H1 (cell line): ENCODE results near the gene NFYA. TPM values are rescaled to one million over a fixed set of nuclear protein-coding genes. Genes with fewer than 3 reads are reported as not detected.

Experiments
- CTCF ChIA-PET: fragments of 300-600 bp; sonication (Branson Sonifier 250); formaldehyde crosslinking; loops from one replicate; lab custom pipeline; 2021; ENCODE audit not compliant: partially characterized antibody; lab: Charles Lee
- POLR2A ChIA-PET: fragments of 300-600 bp; sonication (Branson Sonifier 250); formaldehyde crosslinking; loops from one replicate; lab custom pipeline; 2021; ENCODE audit warnings: inconsistent platforms; ENCODE audit not compliant: partially characterized antibody; lab: Charles Lee
- DNase-seq, 2 experiments: peaks; one replicate each; pipeline versions ENCODE4 v3.0.0 to v3.0.0-alpha.2; 2010 to 2022; ENCODE audit warnings: low spot score in 2 of 2, low read depth in 1 of 2, mixed read lengths in 1 of 2
- FAIRE-seq: peaks from 2 replicates; lab custom pipeline; 2011; peaks lifted over from hg19 to GRCh38; lab: Jason Lieb, UNC
- H2AFZ ChIP-seq: 2 replicates; pipeline ENCODE4 v1.8.1; 2012; ENCODE audit warnings: low read length, inconsistent platforms
- H2AK5ac ChIP-seq: 2 replicates; pipeline ENCODE4 v1.6.1; 2013; ENCODE audit warnings: low read depth, low read length
- H2BK120ac ChIP-seq: replicated peaks from 2 replicates; pipeline ENCODE3; 2013; ENCODE audit warnings: low read depth, low read length, inconsistent platforms
- H2BK12ac ChIP-seq: 2 replicates; pipeline ENCODE4 v1.6.1; 2013; ENCODE audit warnings: low read depth, low read length
- H2BK15ac ChIP-seq: 2 replicates; pipeline ENCODE4 v1.6.1; 2013; ENCODE audit warnings: low read length
- H2BK20ac ChIP-seq: 2 replicates; pipeline ENCODE4 v1.6.1; 2013; ENCODE audit warnings: low read length
- H2BK5ac ChIP-seq: 2 replicates; pipeline ENCODE4 v1.6.1; 2013; ENCODE audit warnings: low read depth, low read length
- H3K14ac ChIP-seq: 2 replicates; pipeline ENCODE4 v1.6.1; 2013; ENCODE audit warnings: inconsistent platforms; ENCODE audit not compliant: insufficient read length
- H3K18ac ChIP-seq: 2 replicates; pipeline ENCODE4 v1.6.1; 2013; ENCODE audit warnings: low read length; ENCODE audit errors: extremely low read depth
- H3K23ac ChIP-seq: 2 replicates; pipeline ENCODE4 v1.6.1; 2013; ENCODE audit warnings: inconsistent platforms; ENCODE audit not compliant: insufficient read length
- H3K23me2 ChIP-seq: 2 replicates; pipeline ENCODE4 v1.6.1; 2013; ENCODE audit warnings: low read depth, low read length
- H3K27ac ChIP-seq: 2 replicates; pipeline ENCODE4 v1.6.1; 2011; ENCODE audit warnings: low read depth, low read length, inconsistent platforms
- H3K27me3 ChIP-seq, 4 experiments: replicated peaks in 1 of 4; 1 replicate in 1 of 4; 2 replicates in 3 of 4; pipeline versions ENCODE4 v1.6.1 to v1.8.1; 2011 to 2013; ENCODE audit warnings: low read length in 3 of 4, mild to moderate bottlenecking in 3 of 4, inconsistent platforms in 2 of 4, mixed read lengths in 2 of 4, moderate library complexity in 1 of 4; ENCODE audit not compliant: control insufficient read depth in 3 of 4, insufficient read depth in 3 of 4; ENCODE audit errors: extremely low read depth in 1 of 4
- H3K36me3 ChIP-seq, 4 experiments: 2 replicates each; pipeline versions ENCODE4 v1.6.1 to v1.8.1; 2011 to 2013; ENCODE audit warnings: mild to moderate bottlenecking in 4 of 4, low read length in 3 of 4, moderate library complexity in 2 of 4, control low read depth in 1 of 4, inconsistent platforms in 1 of 4; ENCODE audit not compliant: insufficient read depth in 4 of 4, control insufficient read depth in 2 of 4
- H3K4ac ChIP-seq: replicated peaks from 2 replicates; pipeline ENCODE3; 2013; ENCODE audit warnings: low read length, low read depth, mixed read lengths, inconsistent platforms; ENCODE audit not compliant: insufficient read length
- H3K4me1 ChIP-seq, 4 experiments: replicated peaks in 1 of 4; 1 replicate in 1 of 4; 2 replicates in 3 of 4; pipeline versions ENCODE4 v1.6.1 to v1.8.1; 2011 to 2013; ENCODE audit warnings: low read length in 3 of 4, inconsistent platforms in 2 of 4, mixed read lengths in 1 of 4; ENCODE audit not compliant: insufficient read depth in 4 of 4, control insufficient read depth in 3 of 4
- H3K4me2 ChIP-seq, 2 experiments: 2 replicates each; pipeline versions ENCODE4 v1.6.1 to v1.8.1; 2011 to 2013; ENCODE audit warnings: low read depth in 2 of 2, low read length in 2 of 2, control low read depth in 1 of 2, inconsistent platforms in 1 of 2, mild to moderate bottlenecking in 1 of 2; ENCODE audit not compliant: insufficient read depth in 1 of 2
- H3K4me3 ChIP-seq, 4 experiments: fragments of 200-600, 300-600 bp in 1 of 4; sonication (generic), shearing (Covaris generic), sonication (Bioruptor Twin) in 1 of 4; 2 replicates each; pipeline versions ENCODE4 v1.5.1 to v1.8.1; 2011 to 2016; ENCODE audit warnings: low read length in 4 of 4, low read depth in 3 of 4, control low read depth in 2 of 4, inconsistent platforms in 2 of 4, mild to moderate bottlenecking in 2 of 4, mixed read lengths in 1 of 4, moderate library complexity in 1 of 4; ENCODE audit not compliant: insufficient read depth in 2 of 4; ENCODE audit errors: extremely low read depth in 1 of 4
- H3K56ac ChIP-seq: replicated peaks from 2 replicates; pipeline ENCODE3; 2013; ENCODE audit warnings: low read depth, mild to moderate bottlenecking, mixed read lengths, low read length, inconsistent platforms; ENCODE audit not compliant: insufficient read length
- H3K79me1 ChIP-seq: 2 replicates; pipeline ENCODE4 v1.6.1; 2013; ENCODE audit warnings: low read depth, low read length, control low read depth
- H3K79me2 ChIP-seq, 2 experiments: 2 replicates each; pipeline versions ENCODE4 v1.6.1 to v1.8.1; 2012 to 2013; ENCODE audit warnings: low read length in 2 of 2, mild to moderate bottlenecking in 2 of 2, inconsistent platforms in 1 of 2; ENCODE audit not compliant: insufficient read depth in 2 of 2, control insufficient read depth in 1 of 2
- H3K9ac ChIP-seq, 4 experiments: replicated peaks in 1 of 4; 1 replicate in 1 of 4; 2 replicates in 3 of 4; pipeline versions ENCODE4 v1.6.1 to v1.8.1; 2011 to 2013; ENCODE audit warnings: low read depth in 3 of 4, low read length in 3 of 4, control low read depth in 2 of 4, mild to moderate bottlenecking in 2 of 4, moderate library complexity in 2 of 4, inconsistent platforms in 1 of 4; ENCODE audit errors: extremely low read depth in 1 of 4
- H3K9me3 ChIP-seq, 2 experiments: 2 replicates each; pipeline versions ENCODE4 v1.6.1 to v1.8.1; 2012 to 2013; ENCODE audit warnings: mild to moderate bottlenecking in 2 of 2, moderate library complexity in 2 of 2, control low read depth in 1 of 2, inconsistent platforms in 1 of 2, low read depth in 1 of 2, low read length in 1 of 2, mixed read lengths in 1 of 2; ENCODE audit not compliant: insufficient read depth in 2 of 2
- H4K20me1 ChIP-seq, 2 experiments: replicated peaks in 1 of 2; 2 replicates each; pipeline versions ENCODE3 to v1.8.1; 2011 to 2013; ENCODE audit warnings: inconsistent platforms in 2 of 2, low read length in 2 of 2, mild to moderate bottlenecking in 1 of 2; ENCODE audit not compliant: insufficient read depth in 2 of 2, control insufficient read depth in 1 of 2
- H4K5ac ChIP-seq: 2 replicates; pipeline ENCODE4 v1.6.1; 2013; ENCODE audit warnings: low read length, low read depth, mixed read lengths, inconsistent platforms; ENCODE audit not compliant: insufficient read length
- H4K8ac ChIP-seq: 2 replicates; pipeline ENCODE4 v1.8.0; 2013; ENCODE audit warnings: mild to moderate bottlenecking, moderate library complexity, low read length, inconsistent platforms; ENCODE audit not compliant: insufficient read depth; ENCODE audit errors: extremely low read depth
- H4K91ac ChIP-seq: replicated peaks from 2 replicates; pipeline ENCODE3; 2013; ENCODE audit warnings: low read length, mixed read lengths, inconsistent platforms; ENCODE audit not compliant: insufficient read length
- ATF3 ChIP-seq: IDR thresholded peaks from 2 replicates; pipeline ENCODE4 v1.6.1; 2011; ENCODE audit warnings: low read depth, mild to moderate bottlenecking, low read length; ENCODE audit not compliant: insufficient read depth
- CTBP2 ChIP-seq: IDR thresholded peaks from 2 replicates; pipeline ENCODE4 v1.7.0; 2011; ENCODE audit warnings: borderline replicate concordance, mild to moderate bottlenecking, moderate library complexity, mixed read lengths, low read length; ENCODE audit not compliant: insufficient read depth, insufficient read length
- HDAC2 ChIP-seq, 2 experiments: fragments of 300-600 bp in 1 of 2; sonication (generic) in 1 of 2; IDR thresholded peaks; 2 replicates each; pipeline ENCODE4 v1.6.1; 2011 to 2012; ENCODE audit warnings: low read depth in 2 of 2, low read length in 2 of 2, mild to moderate bottlenecking in 2 of 2, moderate library complexity in 2 of 2, borderline replicate concordance in 1 of 2, inconsistent platforms in 1 of 2
- JUN ChIP-seq: IDR thresholded peaks from 2 replicates; pipeline ENCODE4 v1.6.1; 2011; ENCODE audit warnings: low read depth, mild to moderate bottlenecking, improper control_type of control experiment, low read length
- KDM4A ChIP-seq: IDR thresholded peaks from one replicate; pipeline ENCODE4 v1.7.1; 2012; ENCODE audit warnings: low read depth, mild to moderate bottlenecking, moderate library complexity, low read length, inconsistent platforms; ENCODE audit not compliant: severe bottlenecking
- RAD21 ChIP-seq, 2 experiments: IDR thresholded peaks in 1 of 2; conservative IDR thresholded peaks in 1 of 2; 2 replicates each; pipeline ENCODE4 v1.6.1; 2011; ENCODE audit warnings: low read depth in 2 of 2, low read length in 2 of 2, improper control_type of control experiment in 1 of 2, inconsistent platforms in 1 of 2, mild to moderate bottlenecking in 1 of 2, moderate library complexity in 1 of 2
- SP2 ChIP-seq: IDR thresholded peaks from 2 replicates; pipeline ENCODE4 v1.6.1; 2012; ENCODE audit warnings: mild to moderate bottlenecking, low read length, inconsistent platforms
- SUZ12 ChIP-seq: fragments of 200-600 bp; sonication (generic); IDR thresholded peaks from 2 replicates; pipeline ENCODE4 v1.6.1; 2012; ENCODE audit warnings: mild to moderate bottlenecking, inconsistent platforms, low read length, moderate library complexity, mixed read lengths
- YY1 ChIP-seq: IDR thresholded peaks from 2 replicates; pipeline ENCODE4 v1.6.1; 2011; ENCODE audit warnings: low read depth, mild to moderate bottlenecking, low read length
- WGBS, 2 experiments: shearing (Covaris generic) in 1 of 2; methylation state at CpG; one replicate each; pipeline versions ENCODE4 v1.1.6 to v1.1.7; 2013 to 2015; ENCODE audit warnings: low lambda C conversion rate in 2 of 2, mixed read lengths in 2 of 2, inconsistent platforms in 1 of 2, low coverage in 1 of 2, missing lambda C conversion rate in 1 of 2; ENCODE audit not compliant: insufficient replicate concordance in 2 of 2, insufficient coverage in 1 of 2, insufficient read length in 1 of 2; ENCODE audit errors: extremely low coverage in 1 of 2, missing lambda C conversion rate in 1 of 2; 5-methylcytosine and 5-hydroxymethylcytosine counted together
- polyA plus RNA-seq, 7 experiments: library from polyadenylated mRNA; depleted of rRNA in 3 of 7; stranded (reverse) in 5 of 7; unstranded in 2 of 7; fragments of >200 nt in 5 of 7; fragments of 200-250 nt in 2 of 7; gene quantifications; 1 replicate in 5 of 7; 2 replicates in 1 of 7; 4 replicates in 1 of 7; pipeline versions ENCODE4 v1.2.1 to v1.2.3, GENCODE V29; 2011 to 2013; ENCODE audit warnings: missing spikeins in 2 of 7, mixed read lengths in 2 of 7
- total RNA-seq: library from RNA; stranded (reverse); fragmentation: NEBNext Ultra II Directional; extraction: Animal tissue kit (Norgen Biotek cat#: 25700); gene quantifications from 2 replicates; pipeline ENCODE4 v1.2.1, GENCODE V29; 2021

Gene NFYA
- total and polyA plus RNA-seq, 2 of the 8 experiments (the other 6 are each of a cell fraction or from before 2014, with no cell fraction given) = 19.8 to 33.7 TPM

DNA sequence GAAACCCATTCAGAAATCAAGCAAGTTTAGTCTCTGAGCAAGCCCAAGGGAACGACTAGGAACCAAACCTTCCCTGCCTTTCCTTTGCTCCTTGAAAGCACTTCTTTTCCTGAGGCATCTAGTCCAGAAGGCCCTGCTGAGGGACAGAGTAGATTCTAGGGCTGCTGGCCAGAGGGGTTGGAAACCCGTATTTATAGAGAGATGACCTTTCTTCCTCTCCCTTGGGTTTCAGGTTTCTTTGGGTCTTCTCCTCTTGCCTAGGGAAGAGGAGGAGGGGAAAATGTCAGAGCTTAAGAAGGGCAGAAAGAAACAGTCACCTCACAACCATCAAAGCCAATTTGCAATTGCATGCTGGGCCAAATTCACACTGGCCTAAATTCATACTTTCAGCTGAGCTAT, 14.0 kb upstream of the NFYA start:
- no peak overlapping the region for H3K27ac ChIP-seq
- H3K23ac ChIP-seq = no peak overlapping the region
- H4K8ac ChIP-seq = no peak overlapping the region
- no peak overlapping the region for H3K4ac ChIP-seq
- no peaks in the 10 kb centered on the region for H3K79me2 ChIP-seq
- no peak overlapping the region for H4K5ac ChIP-seq
- no peaks in the 10 kb centered on the region for H3K23me2 ChIP-seq
- no peak overlapping the region for H2AFZ ChIP-seq
- no peak overlapping the region for H3K4me3 ChIP-seq
- no peak overlapping the region for H2BK20ac ChIP-seq
- H2BK120ac ChIP-seq = no peak overlapping the region
- H2BK12ac ChIP-seq = no peak overlapping the region
- no peaks in the 10 kb centered on the region; a peak in 1 of 7 replicates for H3K4me1 ChIP-seq
- ChIA-PET POLR2A (interaction anchor here (0.7 to 0.8 kb wide), 2 partner anchors 12 to 14 kb away, joined by 3 to 4 read pairs; no protein-coding TSS in a partner anchor), CTCF (interaction anchor here (0.8 to 2.4 kb wide), 6 partner anchors 10 to 31 kb away, joined by 3 to 14 read pairs (median 6); partner anchors contain the start of gene UNC5CL)
- H2BK15ac ChIP-seq = no peak overlapping the region
- no peak overlapping the region for H3K18ac ChIP-seq
- H4K91ac ChIP-seq = no peak overlapping the region
- H3K56ac ChIP-seq = no peak overlapping the region
- H3K4me2 ChIP-seq = no peak overlapping the region
- no peaks in the 10 kb centered on the region for H3K79me1 ChIP-seq
- H3K14ac ChIP-seq = no peak overlapping the region
- no peak overlapping the region for H2BK5ac ChIP-seq
- WGBS, 2 experiments = 83% methylated on average over 2 of the region's 2 CpGs; no CpG with 5 or more reads in 1 of the 2 experiments
- H3K9me3 ChIP-seq = no peaks in the 10 kb centered on the region
- DNase-seq (no peak), FAIRE-seq (no peak)
- H3K27me3 ChIP-seq = no peaks in the 10 kb centered on the region
- H3K36me3 ChIP-seq = peaks cover 0 to 8% (median under 1%) of the 10 kb centered on the region in 4 experiments; a peak in 4 of 8 replicates
- H2AK5ac ChIP-seq = no peak overlapping the region
- no peaks in the 10 kb centered on the region for H4K20me1 ChIP-seq
- no peak overlapping the region for H3K9ac ChIP-seq
- TF ChIP-seq JUN (no peak), SP2 (no peak), CTBP2 (no peak), KDM4A (no peak), RAD21 (IDR thresholded peaks at IDR 0.05 in 1 of 2, conservative IDR thresholded peaks at IDR 0.05 in 1 of 2; ENCODE audit: low read depth in 2 of 2, low read length in 2 of 2) (no peak), ATF3 (no peak), YY1 (no peak), HDAC2 (IDR thresholded peaks at IDR 0.05; ENCODE audit: borderline replicate concordance in 1 of 2, low read depth in 2 of 2, low read length in 2 of 2) (no peak), SUZ12 (no peak)
